Germinal center (tissue), 1 donor: ENCODE results near the gene CCDC137.

ENCODE experiments used
- DNase-seq: peaks from one replicate; pipeline ENCODE4 v3.0.0; 2012; ENCODE audit warnings: mixed read lengths, low spot score

Gene CCDC137

GRCh38 chr17:81715872-81716673, 49.5 kb downstream of the CCDC137 start:
- no peak for DNase-seq

GRCh38 chr17:81716674-81716996, 50.1 kb downstream of the CCDC137 start:
- no peak for DNase-seq

GRCh38 chr17:81717049-81717765, 50.7 kb downstream of the CCDC137 start:
- no peak for DNase-seq

GRCh38 chr17:81717766-81718089, 51.2 kb downstream of the CCDC137 start:
- DNase-seq: no peak

- no peak for DNase-seq
Observed at GRCh38 chr17:81719410-81720266, 53.1 kb downstream of the CCDC137 start.

- DNase-seq: no peak
Observed at GRCh38 chr17:81720267-81721071, 53.9 kb downstream of the CCDC137 start.

- DNase-seq: no peak
Observed at GRCh38 chr17:81722184-81723120, 55.9 kb downstream of the CCDC137 start.
